H1 (cell line): ENCODE results near the gene VEPH1. TPM values are rescaled to one million over a fixed set of nuclear protein-coding genes. Genes with fewer than 3 reads are reported as not detected.

Source experiments
- BACH1 ChIP-seq: IDR thresholded peaks from 2 replicates; pipeline ENCODE4 v1.6.1; 2012; ENCODE audit warnings: low read length, improper control_type of control experiment
- BRCA1 ChIP-seq: IDR thresholded peaks from 2 replicates; pipeline ENCODE4 v1.6.1; 2012; ENCODE audit warnings: low read depth, low read length, improper control_type of control experiment
- RAD21 ChIP-seq, 2 experiments: IDR thresholded peaks in 1 of 2; conservative IDR thresholded peaks in 1 of 2; 2 replicates each; pipeline ENCODE4 v1.6.1; 2011; ENCODE audit warnings: low read depth in 2 of 2, low read length in 2 of 2, improper control_type of control experiment in 1 of 2, inconsistent platforms in 1 of 2, mild to moderate bottlenecking in 1 of 2, moderate library complexity in 1 of 2
- SIN3A ChIP-seq, 2 experiments: IDR thresholded peaks in 1 of 2; conservative IDR thresholded peaks in 1 of 2; 2 replicates each; pipeline ENCODE4 v1.6.1; 2011 to 2012; ENCODE audit warnings: low read length in 2 of 2, improper control_type of control experiment in 1 of 2, low read depth in 1 of 2, mild to moderate bottlenecking in 1 of 2
- polyA plus RNA-seq, 7 experiments: library from polyadenylated mRNA; depleted of rRNA in 3 of 7; stranded (reverse) in 5 of 7; unstranded in 2 of 7; fragments of >200 nt in 5 of 7; fragments of 200-250 nt in 2 of 7; gene quantifications; 1 replicate in 5 of 7; 2 replicates in 1 of 7; 4 replicates in 1 of 7; pipeline versions ENCODE4 v1.2.1 to v1.2.3, GENCODE V29; 2011 to 2013; ENCODE audit warnings: missing spikeins in 2 of 7, mixed read lengths in 2 of 7
- total RNA-seq: library from RNA; stranded (reverse); fragmentation: NEBNext Ultra II Directional; extraction: Animal tissue kit (Norgen Biotek cat#: 25700); gene quantifications from 2 replicates; pipeline ENCODE4 v1.2.1, GENCODE V29; 2021
- TF ChIP-seq, protein P1 (sequence below): fragments of 300-600 bp; sonication (generic); IDR thresholded peaks from 2 replicates; pipeline ENCODE4 v1.7.1; 2012; ENCODE audit warnings: low read length, moderate library complexity, mild to moderate bottlenecking, inconsistent platforms; ENCODE audit not compliant: insufficient replicate concordance

The VEPH1 gene
- total and polyA plus RNA-seq, 2 of the 8 experiments (the other 6 are each of a cell fraction or from before 2014, with no cell fraction given) = 12.0 to 18.3 TPM

DNA sequence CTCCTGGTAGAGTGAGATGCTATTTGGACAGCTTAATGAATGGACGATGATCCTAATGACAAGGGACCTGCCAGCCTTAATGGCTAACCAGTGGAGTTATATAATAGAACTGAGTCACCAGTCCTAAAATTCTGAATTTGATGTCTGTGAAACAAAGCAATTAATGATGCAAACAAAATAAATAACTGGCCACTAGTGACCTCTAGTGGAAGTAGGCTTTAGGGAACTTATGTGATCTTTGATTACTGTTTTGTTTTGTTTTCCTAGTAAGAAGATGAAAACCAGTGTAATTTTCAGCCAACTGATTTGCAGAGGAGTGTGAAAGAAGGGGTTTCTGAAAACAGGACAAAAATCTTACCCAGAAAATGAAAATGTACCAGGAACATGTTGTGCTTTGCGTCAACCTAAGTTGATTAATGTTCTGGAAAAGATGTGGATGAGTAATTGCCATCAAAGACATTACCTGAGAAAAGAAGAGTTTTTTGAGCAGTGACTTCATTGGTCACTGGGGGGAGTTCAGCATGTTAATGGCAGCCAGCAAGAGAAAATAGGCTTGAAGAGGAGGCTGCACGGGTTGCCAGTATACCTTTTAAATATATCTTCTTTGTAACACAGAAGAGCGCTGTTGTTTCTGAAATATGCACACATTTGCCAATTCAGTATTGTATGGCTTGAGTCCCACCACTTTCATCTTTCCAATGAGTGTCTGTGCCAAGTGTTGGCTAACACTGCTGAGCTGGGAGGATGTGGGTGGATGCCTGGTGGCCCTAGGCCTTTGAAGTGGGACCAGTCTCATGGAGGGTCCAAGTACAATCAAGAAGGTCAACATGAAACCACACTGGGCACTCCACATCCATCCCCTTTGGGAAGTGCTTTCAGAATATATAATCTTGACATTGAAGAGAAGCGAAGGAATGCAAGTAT, 9.3 kb downstream of the VEPH1 start (continued):
- TF ChIP-seq, protein P1, sequence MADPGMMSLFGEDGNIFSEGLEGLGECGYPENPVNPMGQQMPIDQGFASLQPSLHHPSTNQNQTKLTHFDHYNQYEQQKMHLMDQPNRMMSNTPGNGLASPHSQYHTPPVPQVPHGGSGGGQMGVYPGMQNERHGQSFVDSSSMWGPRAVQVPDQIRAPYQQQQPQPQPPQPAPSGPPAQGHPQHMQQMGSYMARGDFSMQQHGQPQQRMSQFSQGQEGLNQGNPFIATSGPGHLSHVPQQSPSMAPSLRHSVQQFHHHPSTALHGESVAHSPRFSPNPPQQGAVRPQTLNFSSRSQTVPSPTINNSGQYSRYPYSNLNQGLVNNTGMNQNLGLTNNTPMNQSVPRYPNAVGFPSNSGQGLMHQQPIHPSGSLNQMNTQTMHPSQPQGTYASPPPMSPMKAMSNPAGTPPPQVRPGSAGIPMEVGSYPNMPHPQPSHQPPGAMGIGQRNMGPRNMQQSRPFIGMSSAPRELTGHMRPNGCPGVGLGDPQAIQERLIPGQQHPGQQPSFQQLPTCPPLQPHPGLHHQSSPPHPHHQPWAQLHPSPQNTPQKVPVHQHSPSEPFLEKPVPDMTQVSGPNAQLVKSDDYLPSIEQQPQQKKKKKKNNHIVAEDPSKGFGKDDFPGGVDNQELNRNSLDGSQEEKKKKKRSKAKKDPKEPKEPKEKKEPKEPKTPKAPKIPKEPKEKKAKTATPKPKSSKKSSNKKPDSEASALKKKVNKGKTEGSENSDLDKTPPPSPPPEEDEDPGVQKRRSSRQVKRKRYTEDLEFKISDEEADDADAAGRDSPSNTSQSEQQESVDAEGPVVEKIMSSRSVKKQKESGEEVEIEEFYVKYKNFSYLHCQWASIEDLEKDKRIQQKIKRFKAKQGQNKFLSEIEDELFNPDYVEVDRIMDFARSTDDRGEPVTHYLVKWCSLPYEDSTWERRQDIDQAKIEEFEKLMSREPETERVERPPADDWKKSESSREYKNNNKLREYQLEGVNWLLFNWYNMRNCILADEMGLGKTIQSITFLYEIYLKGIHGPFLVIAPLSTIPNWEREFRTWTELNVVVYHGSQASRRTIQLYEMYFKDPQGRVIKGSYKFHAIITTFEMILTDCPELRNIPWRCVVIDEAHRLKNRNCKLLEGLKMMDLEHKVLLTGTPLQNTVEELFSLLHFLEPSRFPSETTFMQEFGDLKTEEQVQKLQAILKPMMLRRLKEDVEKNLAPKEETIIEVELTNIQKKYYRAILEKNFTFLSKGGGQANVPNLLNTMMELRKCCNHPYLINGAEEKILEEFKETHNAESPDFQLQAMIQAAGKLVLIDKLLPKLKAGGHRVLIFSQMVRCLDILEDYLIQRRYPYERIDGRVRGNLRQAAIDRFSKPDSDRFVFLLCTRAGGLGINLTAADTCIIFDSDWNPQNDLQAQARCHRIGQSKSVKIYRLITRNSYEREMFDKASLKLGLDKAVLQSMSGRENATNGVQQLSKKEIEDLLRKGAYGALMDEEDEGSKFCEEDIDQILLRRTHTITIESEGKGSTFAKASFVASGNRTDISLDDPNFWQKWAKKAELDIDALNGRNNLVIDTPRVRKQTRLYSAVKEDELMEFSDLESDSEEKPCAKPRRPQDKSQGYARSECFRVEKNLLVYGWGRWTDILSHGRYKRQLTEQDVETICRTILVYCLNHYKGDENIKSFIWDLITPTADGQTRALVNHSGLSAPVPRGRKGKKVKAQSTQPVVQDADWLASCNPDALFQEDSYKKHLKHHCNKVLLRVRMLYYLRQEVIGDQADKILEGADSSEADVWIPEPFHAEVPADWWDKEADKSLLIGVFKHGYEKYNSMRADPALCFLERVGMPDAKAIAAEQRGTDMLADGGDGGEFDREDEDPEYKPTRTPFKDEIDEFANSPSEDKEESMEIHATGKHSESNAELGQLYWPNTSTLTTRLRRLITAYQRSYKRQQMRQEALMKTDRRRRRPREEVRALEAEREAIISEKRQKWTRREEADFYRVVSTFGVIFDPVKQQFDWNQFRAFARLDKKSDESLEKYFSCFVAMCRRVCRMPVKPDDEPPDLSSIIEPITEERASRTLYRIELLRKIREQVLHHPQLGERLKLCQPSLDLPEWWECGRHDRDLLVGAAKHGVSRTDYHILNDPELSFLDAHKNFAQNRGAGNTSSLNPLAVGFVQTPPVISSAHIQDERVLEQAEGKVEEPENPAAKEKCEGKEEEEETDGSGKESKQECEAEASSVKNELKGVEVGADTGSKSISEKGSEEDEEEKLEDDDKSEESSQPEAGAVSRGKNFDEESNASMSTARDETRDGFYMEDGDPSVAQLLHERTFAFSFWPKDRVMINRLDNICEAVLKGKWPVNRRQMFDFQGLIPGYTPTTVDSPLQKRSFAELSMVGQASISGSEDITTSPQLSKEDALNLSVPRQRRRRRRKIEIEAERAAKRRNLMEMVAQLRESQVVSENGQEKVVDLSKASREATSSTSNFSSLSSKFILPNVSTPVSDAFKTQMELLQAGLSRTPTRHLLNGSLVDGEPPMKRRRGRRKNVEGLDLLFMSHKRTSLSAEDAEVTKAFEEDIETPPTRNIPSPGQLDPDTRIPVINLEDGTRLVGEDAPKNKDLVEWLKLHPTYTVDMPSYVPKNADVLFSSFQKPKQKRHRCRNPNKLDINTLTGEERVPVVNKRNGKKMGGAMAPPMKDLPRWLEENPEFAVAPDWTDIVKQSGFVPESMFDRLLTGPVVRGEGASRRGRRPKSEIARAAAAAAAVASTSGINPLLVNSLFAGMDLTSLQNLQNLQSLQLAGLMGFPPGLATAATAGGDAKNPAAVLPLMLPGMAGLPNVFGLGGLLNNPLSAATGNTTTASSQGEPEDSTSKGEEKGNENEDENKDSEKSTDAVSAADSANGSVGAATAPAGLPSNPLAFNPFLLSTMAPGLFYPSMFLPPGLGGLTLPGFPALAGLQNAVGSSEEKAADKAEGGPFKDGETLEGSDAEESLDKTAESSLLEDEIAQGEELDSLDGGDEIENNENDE = no peak
- TF ChIP-seq SIN3A (conservative IDR thresholded peaks at IDR 0.05 in 1 of 2, IDR thresholded peaks at IDR 0.05 in 1 of 2; ENCODE audit: low read depth in 1 of 2, low read length in 2 of 2) = no peak
- no peak for TF ChIP-seq BACH1
- peak; percentile 54 to 57 for TF ChIP-seq RAD21 (IDR thresholded peaks at IDR 0.05 in 1 of 2, conservative IDR thresholded peaks at IDR 0.05 in 1 of 2; ENCODE audit: low read depth in 2 of 2, low read length in 2 of 2)
- TF ChIP-seq BRCA1 = no peak
